HG02759 (cell line): ENCODE data around the gene RNF212.

Source experiments
- ATAC-seq: cut with Tn5 transposase; IDR thresholded peaks from one replicate; pipeline ENCODE4 v1.9.1; 2021; ENCODE audit warnings: mild to moderate bottlenecking, moderate library complexity; ENCODE audit not compliant: unreplicated experiment

The RNF212 gene

DNA sequence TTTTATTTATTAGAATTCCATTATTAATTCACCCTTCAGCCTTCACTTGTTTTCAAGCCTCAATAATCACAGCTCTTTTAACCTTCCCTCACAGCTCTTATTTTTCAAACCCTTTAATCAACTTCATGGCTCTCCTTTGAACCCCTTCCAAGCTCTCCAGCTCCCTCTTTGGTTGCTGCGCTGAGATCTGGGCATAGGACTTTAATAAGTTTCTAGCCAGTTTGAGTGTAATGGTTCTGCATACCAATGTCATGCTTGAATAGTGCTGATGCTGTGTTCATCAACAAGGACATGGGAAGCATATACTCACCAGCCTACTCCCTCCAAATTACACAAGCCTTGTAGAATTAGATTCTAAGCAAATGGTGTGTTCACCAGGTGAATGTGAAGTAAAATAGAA lies 3.5 kb upstream of the RNF212 start:
- ATAC-seq = no peak

- ATAC-seq = no peak
Measured at GRCh38 chr4:1115528-1116293, 2.3 kb upstream of the RNF212 start.

DNA sequence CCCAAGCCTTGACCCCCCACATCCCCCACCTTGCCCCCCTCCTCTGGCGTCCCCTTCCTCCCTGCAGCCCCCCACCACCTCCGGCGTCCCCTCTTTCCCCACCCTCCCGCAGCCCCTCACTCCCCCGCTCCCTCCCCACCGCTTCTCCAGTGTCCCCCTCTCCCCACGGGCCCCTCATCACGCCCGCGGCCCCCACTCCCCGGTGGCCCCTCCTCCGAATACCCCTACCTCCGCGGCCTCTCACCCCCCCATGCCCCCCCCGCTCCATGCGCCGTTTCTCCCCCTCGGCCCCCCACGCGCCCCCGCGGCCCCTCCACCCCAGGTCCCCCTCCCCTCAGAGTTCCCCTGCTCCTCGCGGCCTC lies 562 bp downstream of the RNF212 start:
- no peak for ATAC-seq

GRCh38 chr4:1112174-1112820 lies 1.1 kb downstream of the RNF212 start:
- no peak for ATAC-seq

- ATAC-seq = no peak
Measured at GRCh38 chr4:1111259-1111809, 2.0 kb downstream of the RNF212 start.

GRCh38 chr4:1109898-1110506 lies 3.4 kb downstream of the RNF212 start:
- no peak for ATAC-seq

- ATAC-seq = no peak
Measured at GRCh38 chr4:1109333-1109732, 4.0 kb downstream of the RNF212 start.

DNA sequence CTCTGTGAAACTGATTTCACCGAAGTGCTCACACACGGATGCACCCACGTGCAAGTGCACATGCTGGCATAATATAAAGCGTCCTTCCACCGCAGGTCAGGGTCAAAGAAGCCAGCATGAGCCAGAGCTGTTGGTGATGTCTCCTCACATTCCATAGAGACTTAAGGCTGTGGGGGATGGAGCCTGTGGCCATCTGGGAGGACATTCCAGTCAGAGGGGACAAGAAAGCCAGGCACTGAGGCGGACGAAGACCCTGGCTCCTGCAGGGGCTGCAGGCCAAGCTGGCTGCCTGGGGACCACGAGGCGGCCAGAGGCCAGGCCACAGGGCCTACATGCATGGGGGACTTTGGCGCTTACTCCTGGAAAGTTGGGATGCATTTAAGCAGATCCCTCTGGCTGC lies 7.7 kb downstream of the RNF212 start:
- ATAC-seq = no peak

- no peak for ATAC-seq
Measured at GRCh38 chr4:1105067-1105466, 8.3 kb downstream of the RNF212 start.

GRCh38 chr4:1104647-1105046 lies 8.7 kb downstream of the RNF212 start:
- no peak for ATAC-seq

DNA sequence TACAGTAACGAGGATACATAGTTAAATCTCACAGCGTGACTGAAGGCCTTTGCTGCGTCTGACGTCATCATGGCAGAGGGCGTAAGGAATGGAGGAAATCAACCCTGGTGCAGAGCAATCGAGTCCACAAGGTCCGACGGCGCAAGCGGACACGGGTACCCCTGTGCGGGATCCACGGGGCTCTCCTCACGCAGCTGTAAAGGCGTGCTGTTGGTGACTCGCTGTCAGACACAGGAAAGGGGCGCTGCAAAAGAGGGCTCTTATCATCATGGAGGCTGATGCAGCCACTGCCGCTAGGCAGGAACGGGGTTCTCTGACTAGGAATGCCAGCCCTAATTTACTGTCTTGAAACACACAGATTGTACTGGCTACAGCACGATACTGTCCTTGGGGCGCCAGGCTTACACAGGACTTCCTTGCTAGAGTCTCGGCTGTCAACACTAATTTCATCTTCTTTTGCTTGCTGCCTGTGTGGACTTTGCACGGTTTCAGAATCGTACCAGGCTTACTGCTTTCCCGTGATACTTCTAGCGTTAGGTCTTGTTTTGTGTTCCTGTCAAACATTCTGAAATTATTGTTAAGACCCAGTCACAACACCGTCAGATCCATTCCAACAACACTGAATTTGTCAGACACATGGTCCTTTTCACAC lies 13.6 kb downstream of the RNF212 start:
- no peak for ATAC-seq

GRCh38 chr4:1099270-1099669 lies 14.1 kb downstream of the RNF212 start:
- ATAC-seq = no peak

- no peak for ATAC-seq
Measured at GRCh38 chr4:1098311-1098925, 14.9 kb downstream of the RNF212 start.

- ATAC-seq = no peak
Measured at GRCh38 chr4:1097553-1097952, 15.8 kb downstream of the RNF212 start.

DNA sequence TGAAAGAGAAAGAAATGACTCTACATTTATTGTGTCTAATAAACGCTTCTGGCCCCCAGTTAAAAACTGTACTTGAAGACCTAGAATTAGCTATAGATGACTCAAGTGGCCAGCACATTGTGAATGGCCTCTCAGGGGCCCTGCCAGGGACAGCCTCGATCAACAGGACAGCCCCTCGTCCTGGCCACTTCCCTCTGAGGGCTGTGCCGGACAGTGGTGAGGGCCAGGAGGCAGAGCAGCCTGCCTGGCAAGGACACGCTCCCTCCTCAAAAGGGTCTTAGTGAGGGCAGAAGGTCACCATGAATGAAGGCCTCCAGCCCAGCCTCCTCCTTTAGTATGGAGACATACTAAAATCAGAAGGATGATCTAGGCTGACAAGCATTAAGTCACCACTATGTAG lies 16.5 kb downstream of the RNF212 start:
- ATAC-seq = no peak

- no peak for ATAC-seq
Measured at GRCh38 chr4:1094336-1094690, 19.1 kb downstream of the RNF212 start.

GRCh38 chr4:1093391-1094335 lies 19.7 kb downstream of the RNF212 start:
- ATAC-seq = no peak

DNA sequence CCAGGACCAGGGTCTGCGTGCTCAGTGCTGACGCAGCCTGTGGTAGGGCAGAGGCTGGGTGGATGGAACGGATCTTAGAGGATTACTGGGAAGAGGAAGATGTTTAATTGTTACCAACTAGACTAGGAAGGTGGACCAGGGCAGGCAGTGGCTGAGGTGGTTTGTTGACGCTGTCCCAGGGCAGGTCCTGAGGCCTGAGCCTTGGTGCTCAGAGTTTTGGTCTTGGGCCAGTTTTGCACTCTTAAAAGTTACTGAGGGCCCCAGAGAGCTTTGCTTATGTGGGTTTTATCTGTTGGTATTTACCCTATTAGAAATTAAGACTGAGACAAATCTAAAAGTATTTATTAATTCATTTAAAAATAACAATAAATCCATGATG lies 20.4 kb downstream of the RNF212 start:
- no peak for ATAC-seq

DNA sequence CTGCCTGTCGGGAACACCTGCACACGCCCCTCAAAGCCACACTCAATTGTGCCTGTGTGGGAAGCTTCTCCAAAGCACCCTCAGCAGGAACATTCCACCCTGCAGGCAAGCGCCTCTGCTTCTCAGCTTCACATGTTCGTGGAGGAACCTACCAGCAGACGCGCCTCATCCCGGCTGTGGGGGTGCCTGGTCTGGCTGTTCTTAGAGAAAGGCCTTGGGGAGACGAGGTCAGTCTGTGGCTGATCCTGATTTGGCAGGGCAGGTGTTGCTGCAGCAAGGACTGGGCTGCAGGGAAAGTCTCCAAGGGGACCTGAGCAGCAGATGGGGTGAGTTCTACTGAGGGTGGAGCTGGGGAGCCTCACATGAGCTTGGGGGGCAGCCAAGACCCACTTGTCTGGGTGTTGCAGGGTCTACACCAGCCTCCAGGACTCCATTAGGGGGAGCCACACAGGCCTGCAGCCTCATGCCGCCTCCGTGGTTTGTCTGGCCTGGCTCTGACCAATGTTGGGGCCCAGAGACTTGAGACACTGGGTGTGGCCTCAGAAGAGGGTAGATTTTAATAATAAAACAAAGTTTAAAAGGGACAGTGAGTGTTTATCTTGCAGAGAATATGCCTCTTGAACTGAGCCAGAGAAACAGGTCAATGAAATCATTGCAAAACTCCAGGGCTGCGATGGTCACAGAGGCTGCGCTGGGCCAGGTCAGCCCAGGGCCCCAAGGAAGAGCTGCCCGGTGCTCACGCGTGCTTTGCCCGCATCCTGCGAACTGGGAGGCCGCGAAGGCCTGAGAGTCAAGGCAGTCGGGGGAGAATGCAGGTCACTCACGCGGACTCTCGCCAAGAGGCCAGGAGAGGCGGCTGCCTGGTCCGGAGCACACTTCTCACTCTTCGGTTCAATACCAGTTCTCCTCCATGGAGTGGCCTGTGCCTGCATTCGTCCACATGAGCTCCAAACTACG lies 21.1 kb downstream of the RNF212 start:
- ATAC-seq = no peak
